ENCODE measurements around the gene ABCG5.

Gene ABCG5

GRCh38 chr2:43810452-43810851 lies 28.2 kb downstream of the ABCG5 start:
- DNase-seq (ENCODE audit: low read depth, low spot score), result no peak

- no peak for DNase-seq (ENCODE audit: low read depth, low spot score)
Measured at GRCh38 chr2:43806719-43807031, 32.0 kb downstream of the ABCG5 start.

GRCh38 chr2:43803113-43803512 lies 35.5 kb downstream of the ABCG5 start:
- no peak for DNase-seq (ENCODE audit: low read depth, low spot score)

- DNase-seq (ENCODE audit: low read depth, low spot score), result no peak
Measured at GRCh38 chr2:43802135-43802534, 36.5 kb downstream of the ABCG5 start.

- no peak for DNase-seq (ENCODE audit: low read depth, low spot score)
Measured at GRCh38 chr2:43800894-43801293, 37.7 kb downstream of the ABCG5 start.

- DNase-seq (ENCODE audit: low read depth, low spot score), result no peak
Measured at GRCh38 chr2:43798300-43798699, 40.3 kb downstream of the ABCG5 start.

GRCh38 chr2:43796206-43796605 lies 42.4 kb downstream of the ABCG5 start:
- DNase-seq (ENCODE audit: low read depth, low spot score), result no peak

GRCh38 chr2:43794956-43795355 lies 43.7 kb downstream of the ABCG5 start:
- no peak for DNase-seq (ENCODE audit: low read depth, low spot score)

- DNase-seq (ENCODE audit: low read depth, low spot score), result no peak
Measured at GRCh38 chr2:43792653-43793052, 46.0 kb downstream of the ABCG5 start.

GRCh38 chr2:43791035-43791765 lies 47.4 kb downstream of the ABCG5 start:
- DNase-seq (ENCODE audit: low read depth, low spot score), result no peak

- no peak for DNase-seq (ENCODE audit: low read depth, low spot score)
Measured at GRCh38 chr2:43790147-43790546, 48.5 kb downstream of the ABCG5 start.

- no peak for DNase-seq (ENCODE audit: low read depth, low spot score)
Measured at GRCh38 chr2:43788646-43789045, 50.0 kb downstream of the ABCG5 start.

GRCh38 chr2:43787895-43788294 lies 50.7 kb downstream of the ABCG5 start:
- DNase-seq (ENCODE audit: low read depth, low spot score), result no peak

GRCh38 chr2:43778233-43778632 lies 60.4 kb downstream of the ABCG5 start:
- no peak for DNase-seq (ENCODE audit: low read depth, low spot score)

- no peak for DNase-seq (ENCODE audit: low read depth, low spot score)
Measured at GRCh38 chr2:43777306-43777926, 61.2 kb downstream of the ABCG5 start.

- no peak for DNase-seq (ENCODE audit: low read depth, low spot score)
Measured at GRCh38 chr2:43776324-43776723, 62.3 kb downstream of the ABCG5 start.

- DNase-seq (ENCODE audit: low read depth, low spot score), result no peak
Measured at GRCh38 chr2:43774617-43775016, 64.0 kb downstream of the ABCG5 start.

- DNase-seq (ENCODE audit: low read depth, low spot score), result peak; percentile 44
Measured at GRCh38 chr2:43773876-43774613, 64.6 kb downstream of the ABCG5 start, which contains the start of gene DYNC2LI1. Gene DYNC2LI1, plus strand, starts transcription at chr2:43774039. Its CDS starts 100 bp downstream, at chr2:43774139.

GRCh38 chr2:43766006-43766405 lies 72.6 kb downstream of the ABCG5 start:
- no peak for DNase-seq (ENCODE audit: low read depth, low spot score)

GRCh38 chr2:43764086-43764705 lies 74.4 kb downstream of the ABCG5 start:
- DNase-seq (ENCODE audit: low read depth, low spot score), result no peak

GRCh38 chr2:43763091-43763490 lies 75.5 kb downstream of the ABCG5 start:
- DNase-seq (ENCODE audit: low read depth, low spot score), result no peak

Data from activated CD4-positive, CD25-positive, alpha-beta regulatory T cell treated with anti-CD3 and anti-CD28 coated beads, Interleukin-2, amount 50 U/mL, for 16 hours (primary cell).